GM18951 (cell line): ENCODE measurements around the gene KATNB1.

Source experiments
- POLR2A ChIP-seq: IDR thresholded peaks from 4 replicates; pipeline ENCODE4 v1.6.1; 2011; ENCODE audit warnings: mild to moderate bottlenecking; ENCODE audit not compliant: insufficient read length, insufficient read depth; ENCODE audit errors: extremely low read depth
- in situ Hi-C: fragments of 300-500 bp; cut with MboI; formaldehyde crosslinking; loops from one replicate; pipeline ENCODE4 v1.12.0; 2022; ENCODE audit warnings: low sequenced_read_pairs, mixed read lengths, inconsistent platforms; ENCODE audit not compliant: unreplicated experiment

Gene KATNB1

GRCh38 chr16:57748596-57748995 is 13.0 kb downstream of the KATNB1 start:
- in situ Hi-C loops, result no loop called here
- no peak for TF ChIP-seq POLR2A

GRCh38 chr16:57749101-57749692 is 13.6 kb downstream of the KATNB1 start:
- in situ Hi-C loops, result no loop called here
- no peak for TF ChIP-seq POLR2A

GRCh38 chr16:57749856-57750452 is 14.4 kb downstream of the KATNB1 start:
- no peak for TF ChIP-seq POLR2A
- in situ Hi-C loops, result loop anchor here (10.0 kb wide), 1 partner anchor 135 kb away; no protein-coding TSS in a partner anchor

- TF ChIP-seq POLR2A, result no peak
- in situ Hi-C loops, result loop anchor here (10.0 kb wide), 1 partner anchor 134 kb away; no protein-coding TSS in a partner anchor
Observed at GRCh38 chr16:57750796-57751538, 15.4 kb downstream of the KATNB1 start.

GRCh38 chr16:57751539-57752202 is 16.1 kb downstream of the KATNB1 start:
- TF ChIP-seq POLR2A, result no peak
- in situ Hi-C loops, result loop anchor here (10.0 kb wide), 1 partner anchor 133 kb away; no protein-coding TSS in a partner anchor

- no peak for TF ChIP-seq POLR2A
- in situ Hi-C loops, result loop anchor here (10.0 kb wide), 1 partner anchor 133 kb away; no protein-coding TSS in a partner anchor
Observed at GRCh38 chr16:57752203-57752580, 16.6 kb downstream of the KATNB1 start.

- in situ Hi-C loops, result loop anchor here (10.0 kb wide), 1 partner anchor 132 kb away; no protein-coding TSS in a partner anchor
- no peak for TF ChIP-seq POLR2A
Observed at GRCh38 chr16:57752581-57753447, 17.2 kb downstream of the KATNB1 start.

- in situ Hi-C loops, result loop anchor here (10.0 kb wide), 1 partner anchor 131 kb away; no protein-coding TSS in a partner anchor
Observed at GRCh38 chr16:57753448-57754353, 18.1 kb downstream of the KATNB1 start.

GRCh38 chr16:57754354-57755060 is 18.9 kb downstream of the KATNB1 start:
- in situ Hi-C loops, result loop anchor here (10.0 kb wide), 1 partner anchor 130 kb away; no protein-coding TSS in a partner anchor

More at GRCh38 chr16:57753448-57754353, 18.1 kb downstream of the KATNB1 start:
- TF ChIP-seq POLR2A, result no peak

GRCh38 chr16:57755061-57755684 is 19.6 kb downstream of the KATNB1 start:
- in situ Hi-C loops, result loop anchor here (10.0 kb wide), 1 partner anchor 130 kb away; no protein-coding TSS in a partner anchor
- TF ChIP-seq POLR2A, result no peak

More at GRCh38 chr16:57754354-57755060, 18.9 kb downstream of the KATNB1 start:
- TF ChIP-seq POLR2A, result no peak
